ENCODE measurements around the gene ZPLD1. TPM values are rescaled to one million over a fixed set of nuclear protein-coding genes. Genes with fewer than 3 reads are reported as not detected.

Gene ZPLD1
- total RNA-seq = not detected
- long read RNA-seq = 0 reads

DNA sequence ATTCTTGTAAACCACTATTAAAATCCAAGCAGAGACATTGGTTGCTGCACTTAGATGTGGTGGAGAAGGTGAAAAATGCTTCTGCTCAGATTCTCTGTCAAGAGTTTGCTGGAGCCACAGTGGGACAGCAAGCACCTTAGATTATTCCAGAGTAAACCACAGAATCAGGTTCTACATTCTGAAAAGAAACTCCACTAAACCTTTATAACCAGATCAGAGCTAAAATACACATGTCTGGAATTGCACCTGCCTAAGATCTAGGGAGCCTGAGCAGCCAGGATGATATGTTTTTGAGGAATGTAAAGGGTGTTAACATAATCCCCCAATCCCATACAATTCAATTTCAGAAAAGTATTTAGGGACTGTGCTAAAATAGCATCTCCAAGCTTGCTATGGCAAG is at the start of gene ZPLD1:
TSS of gene ZPLD1 (plus strand) at position 301 of the 400 bp plus-strand sequence. CDS start 3,473 bp downstream, outside the sequence.
- DNase-seq (ENCODE audit: low spot score) = no peak

- no peak for DNase-seq (ENCODE audit: low spot score)
These were observed 44.5 kb upstream of the ZPLD1 start for GRCh38 chr3:102390171-102390864.

DNA sequence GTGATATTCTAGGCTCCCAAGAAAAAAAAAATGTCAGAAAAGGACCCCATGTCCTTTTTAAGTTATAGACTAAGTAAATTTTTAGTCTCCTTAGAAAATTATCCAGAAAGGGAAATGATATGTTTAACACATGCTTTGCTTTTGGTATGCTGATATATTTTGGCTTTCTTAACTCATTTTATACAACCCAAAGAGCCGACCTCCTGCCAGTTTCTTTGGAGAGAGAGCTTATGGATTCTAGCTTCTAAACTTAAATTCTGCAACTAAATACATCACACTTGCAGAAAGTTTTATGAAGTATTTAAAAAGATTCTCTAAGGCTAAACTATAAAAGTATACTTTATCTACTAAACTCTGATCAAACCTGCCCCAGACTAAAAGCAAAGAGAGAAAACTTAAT is 43.9 kb upstream of the ZPLD1 start:
- DNase-seq (ENCODE audit: low spot score) = no peak

- DNase-seq (ENCODE audit: low spot score) = no peak
These were observed 43.3 kb upstream of the ZPLD1 start for GRCh38 chr3:102391491-102391890.

- no peak for DNase-seq (ENCODE audit: low spot score)
These were observed 40.3 kb upstream of the ZPLD1 start for GRCh38 chr3:102394517-102394916.

- no peak for DNase-seq (ENCODE audit: low spot score)
These were observed 36.6 kb upstream of the ZPLD1 start for GRCh38 chr3:102398176-102398575.

DNA sequence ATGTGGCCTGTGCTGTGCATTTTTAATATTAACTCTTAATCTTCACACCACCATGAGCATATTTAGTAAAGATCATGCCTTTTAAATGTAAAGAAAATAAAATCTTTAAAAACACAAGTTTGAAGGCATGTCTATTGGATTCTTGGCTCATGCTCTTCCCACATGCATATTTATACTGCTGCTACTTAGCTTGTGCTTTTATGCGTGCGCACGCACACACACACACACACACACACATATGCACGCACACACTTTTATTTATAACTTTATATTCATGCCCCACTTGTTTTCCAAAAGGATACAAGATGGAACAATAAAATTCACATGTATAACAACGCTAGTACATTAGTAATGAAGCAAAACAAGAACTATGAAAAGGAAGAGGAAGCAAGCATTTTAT is 36.1 kb upstream of the ZPLD1 start:
- DNase-seq (ENCODE audit: low spot score) = no peak

GRCh38 chr3:102400142-102400541 is 34.7 kb upstream of the ZPLD1 start:
- no peak for DNase-seq (ENCODE audit: low spot score)

GRCh38 chr3:102400766-102401165 is 34.0 kb upstream of the ZPLD1 start:
- DNase-seq (ENCODE audit: low spot score) = no peak

DNA sequence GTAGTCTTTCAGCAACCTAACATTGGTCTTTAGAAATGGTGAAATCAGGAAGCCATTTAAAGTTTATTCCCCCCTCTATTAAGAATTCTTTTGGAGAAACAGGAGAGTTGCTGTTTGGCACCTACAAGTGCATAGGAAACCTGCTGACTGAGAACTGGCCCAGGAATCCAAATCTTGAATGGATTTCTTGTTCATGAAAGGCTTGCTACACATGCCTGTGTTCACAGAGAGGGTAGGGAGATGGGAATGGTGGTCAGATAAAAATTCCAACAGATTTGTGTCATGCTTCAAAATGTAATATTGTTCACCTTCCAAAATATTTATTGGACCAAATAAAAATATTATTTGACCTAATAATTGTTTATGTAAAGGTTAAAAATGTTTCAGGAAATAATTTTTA is 24.2 kb upstream of the ZPLD1 start:
- DNase-seq (ENCODE audit: low spot score) = no peak

DNA sequence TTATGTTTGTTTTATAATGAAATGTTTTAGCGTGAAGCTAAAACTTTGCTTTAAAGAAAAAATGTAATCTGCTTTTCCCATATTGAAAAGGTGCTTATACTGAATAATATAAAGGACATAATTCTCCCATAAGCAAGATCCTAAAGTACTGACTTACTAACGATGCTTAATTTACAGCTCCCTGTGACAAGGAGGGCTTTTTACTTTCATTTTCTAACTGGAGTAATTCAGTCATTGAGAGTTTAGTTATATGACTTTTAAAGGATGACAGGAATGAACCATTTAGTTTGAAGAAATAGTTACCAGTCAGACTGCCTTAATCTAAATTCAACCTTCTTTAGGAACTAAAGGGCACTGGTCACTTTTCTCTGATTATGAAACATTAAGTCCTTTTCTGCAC is 19.3 kb upstream of the ZPLD1 start:
- DNase-seq (ENCODE audit: low spot score) = no peak

DNA sequence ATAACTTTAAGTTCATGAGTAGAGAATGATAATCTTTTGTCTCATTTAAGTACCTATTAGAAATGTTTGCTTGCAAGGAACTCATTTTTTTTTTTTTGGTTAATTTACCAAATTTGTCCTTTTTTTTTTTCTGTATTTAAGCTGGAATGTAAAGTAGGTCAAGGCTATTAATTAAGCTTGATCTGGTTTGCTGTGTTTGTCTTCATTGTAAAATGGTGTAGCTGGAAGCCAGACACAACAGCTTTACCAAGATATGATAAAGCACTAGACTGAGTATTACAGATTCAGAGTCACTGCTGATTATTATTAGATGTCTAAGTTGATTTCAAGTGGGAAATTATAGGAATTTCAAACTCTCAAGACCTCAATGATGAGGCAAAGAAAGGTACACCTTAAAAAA is 15.0 kb upstream of the ZPLD1 start:
- DNase-seq (ENCODE audit: low spot score) = no peak

DNA sequence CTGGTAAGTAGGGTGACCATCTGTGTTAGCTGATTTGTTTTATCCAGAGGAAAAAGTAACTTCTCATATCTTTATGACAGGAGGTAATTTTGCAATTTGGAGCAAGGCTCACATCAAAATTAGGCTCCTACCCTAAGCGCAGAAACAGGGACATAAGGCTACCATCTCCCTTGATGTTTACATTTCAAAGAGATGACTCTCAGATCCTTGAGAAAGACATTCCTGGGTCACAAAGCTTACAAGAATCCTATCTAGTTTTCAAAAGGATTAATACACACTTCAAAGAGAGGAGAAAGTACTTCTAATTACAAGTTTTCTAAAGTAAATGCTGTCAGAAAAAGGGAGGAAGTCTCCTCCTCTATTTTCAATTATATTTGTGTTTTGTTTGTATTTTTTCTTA is 7.0 kb downstream of the ZPLD1 start:
- no peak for DNase-seq (ENCODE audit: low spot score)

GRCh38 chr3:102443021-102443420 is 8.2 kb downstream of the ZPLD1 start:
- no peak for DNase-seq (ENCODE audit: low spot score)

DNA sequence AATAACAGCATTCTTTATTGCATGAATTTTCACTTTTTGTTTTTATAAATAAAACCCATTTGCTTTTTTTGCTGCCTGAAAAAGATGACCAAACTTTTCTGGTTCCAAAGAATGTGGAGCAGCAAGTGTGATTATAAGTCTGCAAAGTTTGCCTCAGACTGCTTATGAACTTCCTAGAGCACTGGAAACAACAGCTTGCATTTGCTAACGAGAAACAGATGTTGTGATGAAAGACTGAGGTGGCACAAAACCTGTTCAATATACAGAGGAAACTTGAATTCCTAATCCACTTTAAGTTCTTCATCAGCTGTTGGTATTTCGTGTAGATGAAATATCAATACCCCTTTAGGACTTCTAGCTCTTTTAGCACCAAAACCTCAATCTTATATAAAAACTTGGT is 9.3 kb downstream of the ZPLD1 start:
- no peak for DNase-seq (ENCODE audit: low spot score)

DNA sequence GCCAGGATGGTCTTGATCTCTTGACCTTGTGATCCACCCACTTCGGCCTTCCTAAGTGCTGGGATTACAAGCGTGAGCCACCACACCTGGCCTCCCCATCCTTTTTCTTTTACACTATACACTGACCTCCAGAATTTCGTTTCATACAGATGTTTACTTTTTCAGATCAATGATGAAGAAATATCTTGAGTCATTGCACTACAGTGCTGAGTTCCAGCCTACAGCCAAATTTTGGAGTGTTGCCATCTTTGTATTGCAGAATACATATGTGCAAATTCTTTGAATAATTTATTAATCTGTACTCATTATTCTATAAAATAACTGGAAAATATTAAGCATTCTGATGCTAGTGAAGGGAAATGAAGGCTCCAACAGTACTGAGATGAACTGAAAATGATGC is 12.5 kb downstream of the ZPLD1 start:
- DNase-seq (ENCODE audit: low spot score) = no peak

GRCh38 chr3:102449341-102449740 is 14.5 kb downstream of the ZPLD1 start:
- no peak for DNase-seq (ENCODE audit: low spot score)

DNA sequence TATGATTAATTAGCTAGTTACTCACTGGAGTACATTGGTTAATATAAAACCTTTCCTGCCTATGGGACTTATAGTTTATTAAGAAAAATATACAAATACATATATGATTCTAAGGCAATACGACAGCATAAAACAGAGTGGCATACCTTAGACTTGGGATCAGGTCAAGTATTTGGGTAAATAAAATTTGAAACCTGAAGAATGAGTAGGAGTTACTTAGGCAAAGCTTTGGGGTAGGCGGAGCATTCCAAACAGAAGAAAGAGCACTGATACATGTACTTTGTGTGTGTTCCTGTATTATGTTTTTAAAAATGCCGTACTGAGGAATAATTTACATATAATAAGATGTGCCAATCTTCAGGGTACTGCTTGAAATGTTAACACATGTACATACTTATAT is 15.1 kb downstream of the ZPLD1 start:
- no peak for DNase-seq (ENCODE audit: low spot score)

DNA sequence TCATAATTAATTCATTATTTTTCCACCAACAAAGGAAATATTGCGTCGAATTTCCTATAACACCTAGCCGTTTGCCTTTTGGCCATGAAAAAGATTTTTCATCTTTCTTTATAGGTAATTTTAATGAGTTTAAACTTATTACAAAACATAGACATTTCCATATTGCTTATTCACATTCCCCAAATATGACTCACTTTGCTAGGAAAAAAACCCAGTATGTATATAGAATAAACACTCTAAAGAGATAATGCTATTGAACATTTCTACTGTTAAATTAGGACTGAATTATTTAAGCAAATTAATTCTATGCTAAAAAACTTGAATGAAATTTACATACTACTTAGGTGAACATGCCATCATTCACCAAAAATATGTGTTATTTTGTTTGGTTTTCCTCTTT is 16.2 kb downstream of the ZPLD1 start:
- no peak for DNase-seq (ENCODE audit: low spot score)

DNA sequence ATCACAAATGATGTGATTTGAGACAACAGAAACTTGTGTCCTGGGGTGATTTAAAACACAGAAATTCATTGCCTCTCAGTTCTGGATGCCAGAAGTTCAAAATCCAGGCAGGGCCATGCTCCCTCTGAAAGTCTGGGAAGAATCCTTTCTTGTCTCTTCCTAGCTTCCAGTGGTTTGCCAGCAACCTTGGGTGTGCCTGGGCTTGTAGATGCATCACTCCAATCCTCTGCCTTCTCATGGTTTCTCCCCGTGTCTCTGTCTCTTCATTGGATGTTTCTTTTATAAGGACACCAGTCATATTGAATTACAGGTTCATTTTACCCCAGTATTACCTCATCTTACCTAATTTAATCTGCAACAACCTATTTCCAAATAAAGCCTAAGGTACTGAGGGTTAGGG is 16.7 kb downstream of the ZPLD1 start:
- DNase-seq (ENCODE audit: low spot score) = no peak

GRCh38 chr3:102454181-102454580 is 19.4 kb downstream of the ZPLD1 start:
- no peak for DNase-seq (ENCODE audit: low spot score)

DNA sequence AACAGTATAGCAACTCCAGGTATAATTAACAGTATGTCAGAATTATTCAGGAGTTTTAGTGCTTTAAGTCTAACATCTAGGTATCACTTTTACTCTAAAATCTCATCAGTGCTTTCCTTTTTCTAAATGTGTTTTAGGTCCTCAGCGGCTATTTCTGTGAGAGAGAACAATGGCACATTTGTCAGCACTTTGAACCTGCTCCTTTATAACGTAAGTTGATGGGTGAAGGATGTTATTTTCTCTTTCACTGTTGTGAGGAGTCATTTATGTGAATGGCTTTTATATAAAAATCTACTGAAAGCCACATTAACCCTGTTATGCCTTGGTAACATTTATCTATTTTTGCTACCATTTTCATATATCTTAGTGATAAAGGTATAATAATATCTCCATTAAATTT is 22.8 kb downstream of the ZPLD1 start:
- no peak for DNase-seq (ENCODE audit: low spot score)

GRCh38 chr3:102460579-102460978 is 25.8 kb downstream of the ZPLD1 start:
- no peak for DNase-seq (ENCODE audit: low spot score)

GRCh38 chr3:102464261-102464660 is 29.4 kb downstream of the ZPLD1 start:
- DNase-seq (ENCODE audit: low spot score) = no peak
